VCaP (cell line): ENCODE measurements around the gene ACOD1.
"Not testable (repeated sequence)": the region's sequence is repeated elsewhere in the genome, so short reads cannot be mapped to it uniquely, and the experiment has no call there.

Experiments used
- H3K27ac ChIP-seq: fragments of 450-650 bp; 2 replicates; pipeline ENCODE4 v1.5.1; 2017
- TF ChIP-seq, protein P1 (sequence below): fragments of 450-650 bp; conservative IDR thresholded peaks from 2 replicates; pipeline ENCODE4 v1.5.1; 2017; ENCODE audit warnings: mild to moderate bottlenecking, moderate library complexity

ACOD1 gene

DNA sequence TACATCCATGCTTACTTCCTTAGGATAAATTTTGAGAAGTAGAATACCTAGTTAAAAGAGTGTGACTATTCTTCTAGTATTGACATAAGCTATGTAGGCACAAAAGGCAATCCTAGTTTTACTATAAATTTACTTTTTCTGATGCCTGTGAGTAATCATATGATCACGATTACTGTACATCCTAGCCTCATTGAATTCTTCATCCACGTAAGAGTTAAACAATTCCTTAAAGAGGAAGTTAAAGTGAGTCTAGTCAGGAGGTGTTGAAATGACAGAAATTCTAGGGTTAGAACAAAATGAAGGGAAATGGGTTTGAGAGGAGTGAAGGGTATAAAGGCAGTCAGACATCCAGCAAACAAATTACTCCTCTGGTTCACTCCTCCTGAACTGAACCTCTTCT, at the start of gene ACOD1:
Gene ACOD1, plus strand, starts transcription at position 363 of the 400 bp plus-strand sequence. CDS start 48 bp downstream, outside the sequence.
- no peak within 1 kb of the TSS for H3K27ac ChIP-seq
- TF ChIP-seq, protein P1, sequence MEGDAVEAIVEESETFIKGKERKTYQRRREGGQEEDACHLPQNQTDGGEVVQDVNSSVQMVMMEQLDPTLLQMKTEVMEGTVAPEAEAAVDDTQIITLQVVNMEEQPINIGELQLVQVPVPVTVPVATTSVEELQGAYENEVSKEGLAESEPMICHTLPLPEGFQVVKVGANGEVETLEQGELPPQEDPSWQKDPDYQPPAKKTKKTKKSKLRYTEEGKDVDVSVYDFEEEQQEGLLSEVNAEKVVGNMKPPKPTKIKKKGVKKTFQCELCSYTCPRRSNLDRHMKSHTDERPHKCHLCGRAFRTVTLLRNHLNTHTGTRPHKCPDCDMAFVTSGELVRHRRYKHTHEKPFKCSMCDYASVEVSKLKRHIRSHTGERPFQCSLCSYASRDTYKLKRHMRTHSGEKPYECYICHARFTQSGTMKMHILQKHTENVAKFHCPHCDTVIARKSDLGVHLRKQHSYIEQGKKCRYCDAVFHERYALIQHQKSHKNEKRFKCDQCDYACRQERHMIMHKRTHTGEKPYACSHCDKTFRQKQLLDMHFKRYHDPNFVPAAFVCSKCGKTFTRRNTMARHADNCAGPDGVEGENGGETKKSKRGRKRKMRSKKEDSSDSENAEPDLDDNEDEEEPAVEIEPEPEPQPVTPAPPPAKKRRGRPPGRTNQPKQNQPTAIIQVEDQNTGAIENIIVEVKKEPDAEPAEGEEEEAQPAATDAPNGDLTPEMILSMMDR = no peak

DNA sequence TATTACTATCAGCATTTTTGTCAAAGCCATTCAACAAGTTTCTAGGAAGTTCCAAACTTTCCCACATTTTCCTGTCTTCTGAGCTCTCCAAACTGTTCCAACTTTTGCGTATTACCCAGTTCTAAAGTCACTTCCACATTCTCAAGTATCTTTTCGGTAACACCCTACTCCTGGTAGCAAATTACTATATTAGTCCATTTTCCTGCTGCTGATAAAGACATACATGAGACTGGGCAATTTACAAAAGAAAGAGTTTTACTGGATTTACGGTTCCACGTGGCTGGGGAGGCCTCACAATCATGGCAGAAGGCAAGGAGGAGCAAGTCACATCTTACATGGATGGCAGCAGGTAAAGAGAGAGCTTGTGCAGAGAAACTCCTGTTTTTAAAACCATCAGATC, 49.2 kb upstream of the ACOD1 start:
- H3K27ac ChIP-seq = not testable (repeated sequence)

DNA sequence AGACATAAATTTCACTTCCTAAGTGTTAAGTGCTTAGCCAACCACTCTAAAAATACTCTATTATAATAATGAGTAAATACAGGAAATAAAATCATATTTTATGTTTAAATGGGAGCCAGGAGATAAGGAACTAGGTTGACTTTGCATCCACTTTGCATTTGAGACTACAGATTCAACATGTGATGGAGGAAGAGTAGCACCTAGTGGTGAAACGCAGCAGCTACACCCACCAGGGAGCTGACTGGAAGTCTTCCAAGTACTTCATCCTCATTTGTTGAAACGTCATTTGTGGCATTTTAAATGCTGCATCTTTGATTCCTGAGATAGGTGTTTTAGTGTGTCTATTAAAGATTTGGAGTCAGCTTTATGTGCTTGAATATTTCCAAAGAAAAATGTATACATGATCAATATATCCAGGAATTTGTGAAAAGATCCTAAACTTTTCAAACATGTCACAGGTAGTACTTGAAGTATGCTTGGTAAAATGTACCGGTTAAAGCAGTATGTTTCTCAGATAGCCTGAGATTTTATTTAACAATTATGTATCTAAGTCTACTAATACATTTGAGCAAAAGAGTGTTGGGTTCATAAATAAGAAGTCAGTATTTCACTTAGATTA, 44.7 kb upstream of the ACOD1 start:
- H3K27ac ChIP-seq = 0 out of 2 replicates have a peak overlapping the region, but pooled peaks have one; percentile 11
- TF ChIP-seq, protein P1 = peak; percentile 98

DNA sequence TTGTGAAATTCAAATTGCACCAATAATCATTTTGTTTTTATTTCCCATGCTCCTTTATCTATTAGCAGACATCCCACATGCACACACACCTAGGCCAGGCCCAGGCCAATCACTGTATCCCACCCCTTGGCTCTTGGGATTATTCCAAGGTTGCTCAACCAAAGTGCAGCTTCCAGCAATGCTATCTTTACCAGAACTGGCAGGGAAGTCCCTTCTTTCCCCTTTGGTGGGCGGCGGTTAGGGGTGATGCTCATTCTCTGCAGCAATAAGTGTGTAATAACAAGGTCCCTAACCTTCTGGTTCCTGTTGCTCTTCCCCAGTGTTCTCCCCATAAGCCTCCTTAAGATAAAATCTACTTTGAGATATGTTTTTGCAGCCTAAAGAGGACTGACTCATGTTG, 43.8 kb upstream of the ACOD1 start:
- no peak overlapping the region for H3K27ac ChIP-seq
- TF ChIP-seq, protein P1 = no peak

DNA sequence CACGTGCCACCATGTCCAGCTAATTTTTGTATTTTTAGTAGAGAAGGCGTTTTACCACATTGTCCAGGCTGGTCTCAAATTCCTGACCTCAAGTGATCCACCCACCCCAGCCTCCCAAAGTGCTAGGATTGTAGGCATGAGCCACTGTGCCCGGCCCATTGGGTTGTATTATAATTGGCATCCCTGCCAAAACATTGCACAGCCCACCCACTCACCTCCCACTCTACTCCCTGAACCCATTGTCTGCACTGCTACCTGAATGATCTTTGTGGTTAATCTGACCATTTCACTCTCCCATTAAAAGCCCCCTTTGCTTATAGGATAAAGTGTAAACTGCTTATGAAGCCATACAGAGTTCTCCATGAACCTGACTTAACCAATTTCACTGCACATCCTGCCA, 35.8 kb upstream of the ACOD1 start:
- no peak overlapping the region for H3K27ac ChIP-seq
- TF ChIP-seq, protein P1 = no peak

DNA sequence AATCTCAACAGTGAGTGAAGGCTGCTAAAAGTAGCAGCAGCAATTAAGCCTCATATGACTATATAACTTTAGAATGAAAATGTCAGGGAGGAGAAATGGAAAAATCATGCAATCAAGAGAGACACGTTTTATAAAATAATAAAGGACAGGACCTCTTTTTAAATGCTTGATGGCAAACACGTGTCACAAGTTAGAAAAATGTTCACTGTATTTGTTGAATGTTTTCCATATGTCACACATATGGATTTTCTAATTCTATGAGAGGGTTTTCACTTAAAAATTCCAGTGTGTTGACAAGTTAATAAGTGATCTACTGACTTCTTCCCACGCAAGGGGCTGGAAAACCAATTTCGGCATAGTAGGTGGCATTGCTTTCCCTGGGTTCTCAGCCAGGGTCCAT, 34.4 kb upstream of the ACOD1 start:
- TF ChIP-seq, protein P1 = no peak
- no peak overlapping the region for H3K27ac ChIP-seq

DNA sequence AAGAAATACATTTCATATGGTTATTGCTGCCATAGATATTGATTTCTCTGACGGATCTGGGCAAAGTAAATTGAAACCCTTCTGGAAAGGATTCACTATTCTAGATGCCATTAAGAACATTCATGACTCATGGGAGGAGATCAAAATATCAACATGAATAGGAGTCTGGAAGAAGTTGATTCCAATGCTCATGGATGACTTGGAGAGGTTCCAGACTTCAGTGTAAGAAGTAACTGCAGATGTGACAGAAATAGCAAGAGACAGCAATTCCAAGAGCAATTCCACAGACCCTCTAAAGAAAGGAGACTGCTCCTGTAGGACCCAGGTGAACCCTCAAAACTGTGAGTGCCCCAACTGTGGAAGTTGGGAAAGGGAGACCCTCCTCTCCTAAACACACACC, 31.2 kb upstream of the ACOD1 start:
- TF ChIP-seq, protein P1 = no peak

DNA sequence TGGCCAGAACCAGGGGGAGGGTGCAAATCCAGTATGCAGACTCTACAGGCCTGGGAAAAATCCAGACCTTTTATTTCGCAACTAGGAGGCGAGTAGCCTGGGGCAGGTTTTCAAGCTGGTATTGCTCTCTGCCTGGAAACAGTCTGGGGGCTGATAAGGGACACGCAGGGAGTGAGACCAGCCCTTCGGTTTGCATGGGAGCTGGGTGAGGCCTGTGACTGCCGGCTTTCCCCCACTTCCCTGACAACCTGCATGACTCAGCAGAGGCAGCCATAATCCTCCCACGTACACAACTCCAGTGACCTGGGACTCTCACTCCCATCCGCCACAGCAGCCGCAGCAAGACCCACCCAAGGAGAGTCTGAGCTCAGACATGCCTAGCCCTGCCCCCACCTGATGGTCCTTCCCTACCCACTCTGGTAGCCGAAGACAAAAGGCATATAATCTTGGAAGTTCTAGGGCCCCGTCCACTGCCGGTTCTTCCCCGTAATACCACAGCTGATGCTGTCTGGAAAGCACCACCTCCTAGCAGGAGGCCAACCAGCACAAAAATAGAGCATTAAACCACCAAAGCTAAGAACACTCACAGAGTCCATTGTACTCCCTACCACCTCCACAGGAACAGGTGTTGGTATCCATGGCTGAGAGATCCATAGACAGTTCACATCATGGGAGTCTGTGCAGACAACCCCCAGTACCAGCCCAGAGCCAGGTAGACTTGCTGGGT, 30.4 kb upstream of the ACOD1 start:
- H3K27ac ChIP-seq = not testable (repeated sequence)

More for the DNA sequence above, 31.2 kb upstream of the ACOD1 start:
- no peak overlapping the region for H3K27ac ChIP-seq
